Measurements from ENCODE around the gene ZKSCAN4.

Gene ZKSCAN4

GRCh38 chr6:28248916-28249315 lies 3.2 kb downstream of the ZKSCAN4 start:
- no peak for DNase-seq

DNA sequence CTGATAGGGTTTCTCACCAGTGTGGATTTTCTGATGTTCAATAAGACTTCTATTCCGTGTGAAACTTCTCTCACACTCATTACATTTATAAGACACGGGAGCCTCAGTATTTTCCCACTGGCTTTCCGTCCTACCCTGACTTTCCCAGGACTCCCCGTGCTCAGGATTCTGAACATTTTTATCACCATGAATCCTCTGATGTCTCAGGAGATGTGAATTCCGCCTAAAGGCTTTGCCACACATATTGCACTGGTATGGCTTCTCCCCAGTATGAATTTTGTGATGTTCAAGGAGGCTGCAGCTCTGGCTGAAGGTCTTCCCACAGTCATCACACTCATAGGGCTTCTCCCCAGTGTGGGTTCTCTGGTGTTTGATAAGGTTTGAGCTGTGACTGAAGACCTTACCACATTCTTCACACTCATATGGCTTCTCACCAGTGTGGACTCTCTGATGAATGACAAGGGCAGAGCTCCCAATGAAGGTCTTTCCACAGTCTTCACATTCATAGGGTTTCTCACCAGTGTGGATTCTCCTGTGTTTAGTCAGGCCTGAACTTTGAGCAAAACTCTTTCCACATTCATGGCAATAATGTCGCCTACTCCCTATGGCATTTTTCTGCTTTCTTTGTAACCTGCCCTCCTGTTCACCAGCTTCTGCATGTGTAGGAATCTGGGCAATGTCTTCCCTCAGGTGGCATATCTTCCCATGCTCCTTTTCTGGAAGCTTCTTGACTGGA lies 6.7 kb downstream of the ZKSCAN4 start:
- DNase-seq, result no peak

- DNase-seq, result no peak
Measured at GRCh38 chr6:28243946-28244345, 8.1 kb downstream of the ZKSCAN4 start.

- no peak for DNase-seq
Measured at GRCh38 chr6:28240471-28240870, 11.6 kb downstream of the ZKSCAN4 start.

DNA sequence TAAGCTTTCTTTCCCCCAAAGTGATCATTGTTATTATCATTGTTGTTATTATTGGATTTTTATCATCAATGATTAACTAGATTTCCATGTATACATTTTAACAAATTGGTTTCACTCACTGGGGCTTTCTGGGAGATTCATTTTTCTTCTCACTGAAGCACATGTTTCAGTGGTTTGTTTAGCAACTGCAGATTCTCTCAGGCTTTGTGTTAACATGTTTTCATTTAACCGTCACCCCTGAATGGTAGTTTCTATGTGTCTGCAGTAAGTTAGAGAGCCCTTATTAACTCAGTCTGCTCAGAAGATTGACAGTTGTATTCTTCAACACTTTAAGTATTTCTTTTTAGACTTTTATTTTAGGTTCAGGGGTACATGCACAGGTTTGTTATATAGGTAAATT lies 12.4 kb downstream of the ZKSCAN4 start:
- DNase-seq, result no peak

DNA sequence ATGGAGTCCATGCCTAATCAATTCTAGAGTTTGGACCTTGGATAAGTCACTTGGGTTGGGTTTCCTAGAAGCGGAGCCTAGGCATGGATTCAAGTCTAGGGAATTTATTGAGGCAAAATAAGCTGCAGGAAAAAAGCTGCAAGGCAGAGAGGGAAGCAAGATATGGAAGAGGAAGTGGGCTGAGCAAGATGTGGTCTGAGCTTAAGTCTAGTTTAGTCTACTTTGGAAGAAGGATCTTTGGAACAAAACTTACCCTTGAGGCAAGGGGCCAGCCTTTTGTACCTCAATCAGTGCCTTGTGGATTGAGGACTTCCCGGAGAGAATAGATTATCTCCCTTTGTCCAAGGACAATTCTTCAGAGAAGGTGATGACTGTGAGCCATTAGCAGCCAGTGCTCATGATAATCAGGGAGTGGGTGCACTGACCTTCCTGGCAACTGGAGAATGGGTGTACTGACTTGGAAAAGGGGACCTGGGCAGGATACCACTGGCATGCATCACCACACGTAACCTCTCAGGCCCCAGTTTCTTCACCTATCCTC lies 16.1 kb downstream of the ZKSCAN4 start:
- DNase-seq, result no peak

DNA sequence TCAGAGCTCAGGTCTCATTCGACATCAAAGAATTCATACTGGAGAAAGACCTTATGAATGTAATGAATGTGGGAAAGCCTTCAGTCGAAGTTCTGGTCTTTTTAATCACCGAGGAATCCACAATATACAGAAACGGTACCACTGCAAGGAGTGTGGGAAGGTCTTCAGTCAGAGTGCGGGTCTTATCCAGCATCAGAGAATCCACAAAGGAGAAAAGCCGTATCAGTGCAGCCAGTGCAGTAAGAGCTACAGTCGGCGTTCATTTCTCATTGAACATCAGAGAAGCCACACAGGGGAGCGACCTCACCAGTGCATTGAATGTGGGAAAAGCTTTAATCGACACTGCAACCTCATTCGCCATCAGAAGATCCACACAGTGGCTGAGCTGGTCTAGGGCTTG lies 19.3 kb downstream of the ZKSCAN4 start:
- no peak for DNase-seq

- no peak for DNase-seq
Measured at GRCh38 chr6:28226460-28226859, 25.6 kb downstream of the ZKSCAN4 start.

- DNase-seq, result peak; percentile 46 to 61
Measured at GRCh38 chr6:28225056-28225834, 26.8 kb downstream of the ZKSCAN4 start, which contains the start of gene ZSCAN9. ZSCAN9 (plus strand) TSS chr6:28225275; CDS start chr6:28227085, 1,810 bp downstream.

- no peak for DNase-seq
Measured at GRCh38 chr6:28224131-28225055, 27.7 kb downstream of the ZKSCAN4 start.

GRCh38 chr6:28220257-28221133 lies 31.6 kb downstream of the ZKSCAN4 start:
- no peak for DNase-seq

GRCh38 chr6:28218312-28219248 lies 33.5 kb downstream of the ZKSCAN4 start:
- peak; percentile 52 to 61 for DNase-seq

- DNase-seq, result no peak
Measured at GRCh38 chr6:28217890-28218289, 34.2 kb downstream of the ZKSCAN4 start.

- DNase-seq, result no peak
Measured at GRCh38 chr6:28215425-28215824, 36.6 kb downstream of the ZKSCAN4 start.

GRCh38 chr6:28213213-28213523 lies 38.9 kb downstream of the ZKSCAN4 start:
- DNase-seq, result no peak

DNA sequence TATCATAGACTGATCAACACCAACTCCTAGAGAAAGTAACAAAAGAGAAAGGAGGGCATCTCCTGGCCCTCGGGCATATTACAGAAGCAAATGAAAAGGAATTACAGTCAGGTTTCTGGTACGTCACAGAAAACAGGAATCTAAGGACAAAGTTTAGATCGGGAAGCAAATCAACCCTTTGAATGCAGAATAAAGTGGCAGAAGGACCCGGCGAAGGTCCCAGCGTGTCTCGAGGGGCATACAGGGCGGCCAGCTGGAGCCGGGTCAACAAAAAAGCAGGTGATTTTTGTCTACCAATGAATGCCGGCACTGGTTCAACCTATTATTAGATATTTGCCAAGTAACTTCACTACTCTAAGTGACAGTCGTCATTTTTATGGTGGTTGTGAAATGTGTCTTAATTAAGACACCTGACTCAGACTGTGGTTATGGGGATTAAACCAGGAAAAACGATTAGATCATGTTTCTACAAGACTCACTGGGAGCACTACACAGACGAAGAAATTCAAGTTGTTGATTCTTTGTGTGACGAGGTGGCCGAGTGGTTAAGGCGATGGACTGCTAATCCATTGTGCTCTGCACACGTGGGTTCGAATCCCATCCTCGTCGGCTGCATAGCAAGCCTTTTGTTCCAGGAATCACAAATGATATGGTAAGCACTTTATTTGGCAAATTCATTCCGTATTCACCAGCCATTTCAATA lies 39.4 kb downstream of the ZKSCAN4 start:
- DNase-seq, result peak; percentile 77 to 83

GRCh38 chr6:28211840-28212509 lies 40.1 kb downstream of the ZKSCAN4 start:
- DNase-seq, result peak in 1 of 2 experiments; percentile 11

GRCh38 chr6:28209753-28210535 lies 42.1 kb downstream of the ZKSCAN4 start:
- no peak for DNase-seq
